Activated effector memory CD4-positive, alpha-beta T cell treated with Interleukin-2 at 50 U/mL for 16 hours (primary cell): ENCODE results near the gene CCDC116.
"Not testable (repeated sequence)": the region's sequence is repeated elsewhere in the genome, so short reads cannot be mapped to it uniquely, and the experiment has no call there.

Experiments
- DNase-seq: peaks from one replicate; pipeline ENCODE4 v3.0.0-alpha.2; 2020

CCDC116 gene

DNA sequence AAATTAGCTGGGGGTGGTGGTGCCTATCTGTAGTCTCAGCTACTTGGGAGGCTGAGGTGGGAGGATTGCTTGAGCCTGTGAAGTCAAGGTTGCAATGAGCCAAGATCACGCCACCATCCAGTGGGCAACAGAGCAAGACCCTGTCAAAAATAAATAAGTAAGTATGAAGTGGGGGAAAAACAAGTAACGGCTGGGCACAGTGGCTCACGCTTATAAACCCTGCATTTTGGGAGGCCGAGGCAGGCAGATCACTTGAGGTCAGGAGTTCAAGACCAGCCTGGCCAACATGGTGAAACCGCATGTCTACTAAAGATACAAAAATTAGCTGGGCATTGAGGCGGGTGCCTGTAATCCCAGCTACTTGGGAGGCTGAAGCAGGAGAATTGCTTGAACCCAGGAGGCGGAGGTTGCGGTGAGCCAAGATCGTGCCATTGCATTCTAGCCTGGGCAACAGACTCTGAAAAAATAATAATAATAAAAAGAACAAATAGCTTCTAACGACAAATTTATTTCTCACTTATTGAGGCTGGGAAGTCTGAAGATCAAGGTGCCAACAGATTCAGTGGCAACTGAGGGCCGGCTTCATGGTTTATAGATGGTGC lies 22.9 kb upstream of the CCDC116 start:
- DNase-seq, result not testable (repeated sequence)

DNA sequence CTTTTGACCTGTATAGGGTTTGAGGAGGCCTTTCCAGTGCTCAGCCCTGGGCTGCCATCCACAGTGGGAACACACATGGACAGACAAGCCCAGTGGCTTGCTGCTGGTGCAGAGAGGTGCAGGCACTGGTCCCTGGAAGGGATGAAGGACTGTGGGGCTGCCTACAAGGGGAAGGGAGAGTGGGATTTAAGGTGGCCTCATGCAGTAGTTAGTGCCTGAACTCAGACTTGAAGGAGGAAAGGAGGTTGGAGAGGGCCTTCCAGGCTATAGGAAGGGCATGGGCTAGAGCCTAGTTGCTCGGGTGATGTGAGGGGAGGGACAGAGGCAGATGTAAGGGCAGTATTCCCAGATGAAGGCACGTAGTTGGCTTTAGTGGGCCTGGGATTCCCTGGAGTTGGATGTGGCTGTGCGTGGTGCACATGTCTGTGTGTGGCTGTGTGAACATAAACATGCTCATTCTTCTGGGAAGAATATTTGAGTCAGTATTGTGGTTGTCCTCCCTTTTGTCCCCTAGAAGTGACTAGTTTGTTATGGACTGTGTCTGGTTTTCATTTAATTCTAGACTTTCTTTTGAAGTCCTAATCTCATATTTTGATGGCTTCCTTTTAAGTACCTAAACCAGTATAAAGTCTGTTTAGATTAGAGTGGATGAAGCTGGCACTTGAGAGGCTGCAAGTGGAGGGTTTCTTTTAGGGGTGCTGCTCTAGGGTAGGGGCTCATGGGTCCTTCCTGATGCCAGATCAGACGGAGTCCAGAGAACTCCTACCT lies 21.2 kb upstream of the CCDC116 start:
- DNase-seq, result no peak

DNA sequence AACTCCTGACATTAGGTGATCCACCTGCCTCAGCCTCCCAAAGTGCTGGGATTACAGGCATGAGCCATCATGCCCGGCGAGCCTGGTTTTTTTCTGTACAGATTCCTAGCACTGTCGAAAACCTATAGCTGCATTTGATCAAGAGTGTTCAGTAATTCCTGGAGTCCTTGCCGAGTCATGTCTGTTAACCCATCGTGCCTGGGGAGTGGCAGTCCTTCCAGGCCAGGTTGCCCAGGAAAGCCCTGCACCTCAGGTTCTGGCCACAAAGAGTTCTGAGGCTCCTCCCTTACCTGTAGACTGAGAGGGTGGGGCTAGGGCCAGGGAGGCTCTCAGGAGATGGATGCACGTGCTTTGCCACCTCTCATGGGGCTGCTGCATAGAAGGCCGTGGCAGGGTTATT lies 19.7 kb upstream of the CCDC116 start:
- DNase-seq, result no peak

DNA sequence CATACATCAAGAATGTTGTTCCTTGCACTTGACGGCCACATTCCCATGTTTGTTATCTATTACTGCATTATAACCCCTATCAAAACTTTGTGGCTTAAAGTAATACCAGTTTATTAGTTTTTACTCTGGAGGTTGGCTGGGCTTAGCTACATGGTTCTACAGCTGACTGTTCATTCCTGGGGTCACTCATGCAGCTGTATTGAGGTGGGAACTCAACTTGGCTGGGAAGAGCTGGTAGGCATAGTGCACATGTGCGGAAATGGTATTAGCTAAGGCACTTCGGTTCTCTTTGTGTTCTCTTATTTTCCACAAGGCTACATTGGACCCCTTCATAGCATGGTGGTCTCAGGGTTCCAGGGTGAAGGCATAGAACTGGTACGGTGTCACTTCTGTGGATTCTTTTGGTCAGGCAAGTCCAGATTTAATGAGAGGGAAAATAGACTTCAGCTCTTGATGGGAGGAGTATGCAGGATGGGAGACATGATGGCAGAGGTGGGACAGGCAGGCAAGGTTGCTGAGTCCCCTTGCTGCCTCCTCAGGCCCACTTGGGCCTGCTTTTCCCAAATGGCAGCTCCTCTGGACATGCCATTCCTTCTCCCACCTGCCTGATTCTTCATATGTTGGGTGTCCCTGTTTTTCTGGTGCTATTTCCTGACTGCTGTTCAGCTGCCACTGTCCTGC lies 18.9 kb upstream of the CCDC116 start:
- no peak for DNase-seq

DNA sequence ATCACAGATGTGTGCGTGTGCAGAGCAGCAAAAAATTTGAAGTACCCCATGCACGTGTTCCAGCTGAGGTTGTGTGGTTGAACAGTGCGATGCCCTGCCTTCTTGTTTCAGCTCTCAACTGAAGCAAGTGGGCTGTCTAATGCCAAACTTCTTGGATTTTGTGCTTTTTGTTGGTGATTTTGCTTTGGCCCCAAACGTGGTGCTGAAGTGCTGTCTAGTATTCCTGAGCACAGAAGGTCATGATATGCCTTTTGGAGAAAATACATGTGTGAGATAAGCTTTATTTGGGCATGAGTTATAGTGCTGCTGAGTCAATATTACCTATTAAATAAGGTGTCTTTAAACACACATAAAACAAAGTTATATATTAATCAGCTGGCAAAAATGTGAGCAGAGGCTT lies 16.8 kb upstream of the CCDC116 start:
- no peak for DNase-seq

DNA sequence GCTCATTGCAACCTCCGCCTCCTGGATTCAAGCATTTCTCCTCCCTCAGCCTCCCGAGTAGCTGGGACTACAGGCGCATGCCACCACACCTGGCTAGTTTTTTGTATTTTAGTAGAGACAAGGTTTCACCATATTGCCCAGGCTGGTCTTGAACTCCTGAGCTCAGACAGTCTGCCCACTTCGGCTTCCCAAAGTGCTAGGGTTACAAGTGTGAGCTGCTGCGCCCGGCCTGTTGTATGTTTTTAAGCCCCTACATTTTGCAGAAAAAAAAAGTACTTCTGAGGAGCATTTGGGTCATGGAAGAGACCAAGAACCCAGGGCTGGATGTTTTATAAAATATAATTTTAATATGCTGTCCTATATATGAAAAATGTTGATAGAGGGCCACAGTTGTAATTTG lies 15.2 kb upstream of the CCDC116 start:
- not testable (repeated sequence) for DNase-seq

DNA sequence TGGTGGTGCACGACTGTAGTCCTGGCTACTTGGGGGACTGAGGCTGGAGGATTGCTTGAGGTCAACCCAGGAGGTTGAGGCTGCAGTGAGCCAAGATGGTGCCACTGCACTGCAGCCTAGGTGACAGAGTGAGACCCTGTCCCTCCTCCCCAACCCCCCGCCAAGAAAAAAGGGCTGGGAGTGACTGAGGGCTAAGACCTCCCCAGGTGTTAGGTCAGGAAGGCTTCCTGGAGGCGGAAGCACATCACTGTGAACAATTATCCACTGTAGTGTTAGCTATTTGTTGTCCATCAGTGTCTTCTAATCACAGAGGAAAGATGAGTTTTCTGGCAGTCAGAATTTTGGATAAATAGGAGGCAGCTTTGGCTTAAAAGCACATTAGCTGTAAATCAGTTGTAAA lies 11.5 kb upstream of the CCDC116 start:
- no peak for DNase-seq

DNA sequence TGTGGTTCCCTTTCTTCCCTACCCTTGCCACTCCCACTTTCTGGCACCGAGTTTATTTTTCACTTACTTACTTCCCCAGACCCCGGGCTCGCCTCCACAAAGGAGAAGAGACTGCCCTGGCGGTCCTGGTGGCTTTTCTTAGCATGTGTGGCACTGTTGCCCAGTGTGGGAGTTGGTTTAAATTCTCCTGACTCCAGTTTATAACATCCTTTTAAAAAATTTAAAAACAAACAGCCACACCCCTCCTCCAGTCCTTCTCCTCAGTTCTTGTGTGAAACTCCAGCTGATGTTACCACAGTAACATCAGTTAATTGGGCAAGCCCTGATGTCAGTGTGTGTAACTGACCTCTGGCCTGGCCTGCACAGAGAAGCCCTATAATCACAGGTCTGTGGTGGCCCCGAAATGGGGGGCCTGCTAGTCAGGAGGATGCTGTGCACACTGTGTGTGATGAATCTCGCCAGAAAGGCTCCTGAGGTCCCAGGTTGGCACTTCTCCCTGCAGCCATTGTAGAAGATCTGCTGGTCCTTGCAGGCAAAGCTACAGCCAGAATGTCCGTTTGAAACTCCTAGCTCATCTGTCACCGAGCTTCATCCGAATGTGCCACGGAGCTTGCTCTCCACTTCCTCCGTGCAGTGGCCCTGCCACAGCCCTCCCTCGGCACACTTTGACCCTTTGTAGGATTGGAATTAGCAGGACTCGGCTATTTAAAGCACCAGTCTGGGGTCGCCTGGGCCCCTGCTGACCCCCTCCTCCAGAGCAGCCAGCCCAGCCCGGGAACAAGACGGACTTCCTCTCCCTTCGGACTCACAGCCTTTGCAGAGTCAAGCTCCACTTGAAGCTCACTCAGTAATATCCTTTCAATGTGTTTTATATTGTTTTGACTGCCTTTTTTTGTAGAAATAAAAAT lies 10.3 kb upstream of the CCDC116 start:
- no peak for DNase-seq

DNA sequence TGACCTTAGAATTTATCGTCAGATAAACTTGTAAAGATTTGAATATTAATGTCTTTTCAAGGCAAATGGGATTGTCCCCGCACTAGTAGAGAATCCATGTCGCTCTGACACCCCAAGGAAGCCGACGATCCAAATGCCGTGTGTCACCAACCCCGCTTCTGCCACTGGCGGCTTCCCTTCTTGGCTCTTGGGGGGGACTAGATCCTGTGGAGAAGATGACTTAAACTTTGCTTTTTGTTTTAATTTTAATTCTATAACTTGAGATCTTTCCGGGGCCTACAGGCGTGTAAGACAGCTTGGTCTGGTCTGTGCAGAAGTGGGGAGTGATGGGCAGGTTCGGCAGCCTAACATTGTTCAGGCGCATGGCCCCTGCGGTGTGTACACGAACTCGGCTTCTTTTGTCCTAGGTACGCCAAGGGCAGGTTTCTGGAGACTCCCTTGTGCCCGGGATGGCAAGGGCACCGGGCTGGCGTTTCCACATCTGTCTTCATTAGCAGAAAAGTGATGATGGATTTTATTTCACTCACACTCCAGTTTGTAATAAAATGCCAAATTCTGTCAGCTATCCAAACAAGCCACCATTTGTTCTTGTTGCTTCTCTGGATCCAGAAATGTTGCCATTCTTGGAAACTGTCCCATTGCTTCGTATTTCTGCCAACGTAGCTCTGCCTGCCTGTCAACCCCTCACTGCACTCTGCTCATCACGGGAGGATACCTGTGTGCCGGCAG lies 9.5 kb upstream of the CCDC116 start:
- no peak for DNase-seq

DNA sequence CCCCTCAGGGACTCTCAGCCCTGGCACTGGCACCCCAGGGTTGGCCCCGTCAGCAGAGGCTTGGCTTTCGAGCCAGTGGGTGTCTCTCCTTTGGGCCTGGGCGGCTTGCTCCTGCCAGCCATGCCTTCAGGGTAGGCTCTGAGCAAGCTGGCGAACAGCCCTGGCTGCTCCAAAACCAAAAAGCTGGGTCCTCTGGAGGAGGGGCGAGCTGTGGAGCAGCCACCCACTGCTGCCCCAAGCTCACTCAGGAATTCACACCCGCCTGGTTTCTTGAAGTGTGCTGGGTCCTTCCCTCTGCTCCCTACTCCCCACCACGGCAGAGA lies 9.0 kb upstream of the CCDC116 start:
- no peak for DNase-seq

DNA sequence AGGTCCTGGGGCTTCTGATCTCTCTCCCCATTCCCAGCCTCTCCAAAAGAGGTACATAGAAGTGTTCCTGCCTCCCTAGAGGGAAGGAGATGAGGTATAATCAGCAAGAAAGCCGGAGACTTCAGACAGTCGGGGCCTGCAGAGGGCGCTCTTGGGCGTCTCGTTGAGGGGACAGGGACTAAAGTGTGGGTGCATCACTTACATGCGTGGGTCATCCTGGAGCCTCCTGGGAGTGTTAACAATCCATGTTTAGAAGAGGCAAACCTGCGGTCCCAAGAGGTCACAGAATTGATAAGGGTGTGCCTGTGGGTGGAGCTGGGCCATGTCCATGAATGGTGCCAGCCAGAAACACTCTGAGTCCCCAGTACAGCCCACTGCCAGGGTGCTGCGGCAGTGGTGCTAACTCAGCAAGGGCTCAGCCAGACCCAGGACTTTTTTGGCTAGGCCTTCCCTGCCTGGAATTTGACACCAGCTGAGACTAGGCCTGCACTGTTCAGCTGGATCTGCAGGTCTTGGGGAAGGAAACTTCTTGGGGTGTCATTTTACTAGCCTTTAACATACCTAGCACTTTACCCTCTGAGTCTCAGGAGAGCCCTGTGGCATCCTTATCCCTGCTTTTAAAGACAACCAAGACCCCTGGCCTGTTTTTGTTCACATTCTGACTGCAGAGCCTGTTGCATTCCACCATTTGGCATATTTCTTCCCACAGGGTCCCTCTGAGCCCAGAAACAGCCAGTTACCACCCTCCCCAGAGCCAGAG lies 8.3 kb upstream of the CCDC116 start:
- DNase-seq, result no peak

DNA sequence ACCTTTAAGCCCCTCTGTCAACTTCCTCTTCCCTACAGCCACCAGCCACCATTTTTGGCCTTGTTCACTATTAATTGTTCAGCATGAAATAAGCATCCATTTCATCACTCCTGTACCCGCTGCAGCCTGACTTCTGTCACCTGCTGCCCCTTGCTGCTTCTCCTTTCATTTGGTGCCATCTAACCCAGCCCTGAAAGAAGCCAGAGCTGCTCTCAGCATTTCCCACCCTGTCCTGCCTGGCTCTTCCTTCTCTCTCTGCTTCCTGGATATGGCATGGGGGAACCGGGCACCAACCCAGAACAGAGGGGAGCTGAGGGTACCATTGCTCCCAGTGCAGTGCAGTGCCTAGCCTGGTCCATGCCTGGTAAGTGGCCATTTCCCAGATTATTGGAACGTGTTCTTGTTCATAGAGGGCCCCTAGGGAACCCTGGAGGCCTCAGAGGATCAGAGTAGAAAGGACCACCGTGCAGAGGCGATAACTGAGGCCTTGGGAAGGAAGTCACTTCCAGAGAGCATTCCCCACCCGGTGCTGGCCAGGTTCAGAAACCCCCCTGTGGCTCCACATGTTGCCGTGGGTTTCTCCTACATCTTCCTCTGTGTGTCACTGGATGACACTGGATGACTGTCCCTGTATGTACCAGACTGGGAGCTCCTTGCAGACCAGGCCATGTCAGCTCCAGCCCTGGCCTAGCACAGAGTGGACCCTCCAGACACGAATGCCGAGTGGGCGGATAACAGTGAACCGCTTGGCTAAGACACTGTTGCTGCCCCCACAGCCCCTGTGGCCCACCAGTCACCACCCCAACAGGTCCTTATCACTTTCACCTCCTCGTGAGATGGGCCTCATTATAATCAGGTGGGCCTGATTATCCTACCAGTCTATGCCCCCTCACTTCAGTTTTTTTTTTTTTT lies 7.4 kb upstream of the CCDC116 start:
- DNase-seq, result no peak

DNA sequence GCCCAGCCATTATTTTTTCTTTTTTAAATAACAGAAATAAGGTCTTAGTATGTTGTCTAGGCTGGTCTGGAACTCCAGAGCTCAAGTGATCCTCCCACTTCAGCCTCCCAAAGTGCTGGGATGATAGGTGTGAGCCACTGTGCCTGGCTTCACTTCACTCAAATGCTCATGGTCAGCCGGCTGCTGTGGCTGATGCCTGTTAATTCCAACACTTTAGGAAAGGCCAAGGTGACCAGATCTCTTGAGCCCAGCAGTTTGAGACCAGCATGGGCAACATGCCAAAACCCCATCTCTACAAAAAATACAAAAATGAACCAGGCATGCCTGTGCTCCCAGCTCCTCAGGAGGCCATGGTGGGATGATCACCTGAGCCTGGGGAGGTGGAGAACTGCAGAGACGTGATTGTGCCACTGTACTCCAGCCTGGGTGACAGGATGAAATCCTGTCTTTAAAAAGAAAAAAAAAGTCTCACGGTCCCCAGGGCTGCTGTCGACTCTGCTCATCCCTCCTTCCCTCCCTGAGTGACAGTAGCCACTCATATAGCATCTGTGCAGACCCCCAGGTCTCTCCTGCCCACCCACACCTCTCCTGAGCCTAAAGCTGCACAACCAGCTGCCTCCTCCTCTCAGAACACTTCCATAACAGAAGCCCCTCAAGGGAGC lies 6.4 kb upstream of the CCDC116 start:
- DNase-seq, result no peak

DNA sequence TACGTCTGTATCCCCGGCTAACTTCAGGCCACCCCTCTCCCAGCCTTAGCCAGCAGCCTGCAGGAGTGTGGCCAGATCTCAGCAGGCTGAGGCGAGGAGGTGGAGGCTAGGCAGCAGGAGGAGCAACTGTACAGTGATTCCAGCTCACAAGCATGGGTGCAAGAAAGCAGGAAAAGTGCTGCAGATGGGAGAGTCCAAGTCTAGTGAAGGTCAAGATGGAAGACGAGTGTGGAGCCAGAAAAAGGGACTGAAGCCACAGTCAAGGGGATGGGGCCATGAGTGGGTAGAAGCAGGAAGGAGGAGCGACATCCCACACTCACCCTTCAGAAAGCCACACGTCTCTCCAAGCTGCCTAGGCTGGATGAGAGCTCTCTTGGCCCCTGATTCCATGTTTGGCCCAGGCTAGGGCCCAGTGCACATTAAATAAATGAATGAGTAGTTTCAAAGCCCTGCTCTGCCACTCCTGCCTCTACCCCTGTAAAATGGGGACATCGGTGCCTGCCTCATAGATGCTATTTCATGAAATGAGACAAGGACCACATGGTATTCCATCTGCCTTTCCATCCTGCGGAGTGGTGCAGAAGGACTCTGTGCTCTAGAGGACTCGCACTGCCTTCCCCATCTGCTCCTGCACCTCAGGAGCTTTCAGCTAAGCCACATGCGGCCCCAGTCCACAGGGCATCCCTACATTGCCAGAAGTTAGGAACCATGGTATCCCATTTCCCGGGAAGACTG lies 5.7 kb upstream of the CCDC116 start:
- no peak for DNase-seq

DNA sequence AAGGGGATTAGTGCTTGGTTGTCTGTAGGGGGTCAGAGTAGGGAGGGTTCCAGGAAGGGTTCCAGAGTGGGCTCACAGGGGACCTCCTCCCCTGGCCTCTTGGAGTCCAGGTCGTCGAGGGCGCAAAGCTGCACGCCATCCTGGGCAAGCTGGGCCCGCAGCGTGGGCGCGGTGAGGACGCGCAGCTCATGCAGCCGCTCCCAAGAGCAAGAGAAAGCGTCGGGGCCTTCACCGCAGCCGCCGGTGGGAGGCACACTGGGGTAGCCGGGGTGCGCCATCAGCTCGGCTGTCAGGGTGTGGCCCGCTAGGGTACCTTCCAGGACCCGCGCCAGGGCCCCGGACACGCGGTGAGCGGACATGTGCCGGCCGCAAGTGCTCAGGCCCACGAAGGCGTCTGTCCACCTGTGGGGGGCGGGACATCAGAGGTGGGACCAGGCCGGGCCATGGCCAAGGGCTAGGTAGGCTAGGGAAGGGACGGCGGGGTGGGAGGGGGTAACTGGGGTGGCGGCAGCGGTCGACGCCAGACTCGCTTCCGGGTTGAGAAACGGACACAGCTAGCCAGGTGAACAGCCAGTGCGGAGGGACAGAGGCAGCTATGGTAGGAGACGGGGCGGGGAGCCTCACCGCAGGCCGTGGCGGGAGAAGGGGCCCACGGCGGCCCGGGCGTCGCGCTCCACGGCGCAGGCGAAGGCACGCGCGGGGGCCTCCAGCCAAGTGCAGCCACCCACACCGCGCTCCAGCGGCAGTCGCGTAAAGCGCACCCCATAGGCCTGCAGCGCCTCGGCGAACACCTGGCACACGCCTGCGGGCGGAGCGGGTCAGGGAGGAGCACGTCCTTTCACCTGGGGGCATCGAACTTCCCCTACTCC lies 3.9 kb upstream of the CCDC116 start:
- DNase-seq, result no peak

DNA sequence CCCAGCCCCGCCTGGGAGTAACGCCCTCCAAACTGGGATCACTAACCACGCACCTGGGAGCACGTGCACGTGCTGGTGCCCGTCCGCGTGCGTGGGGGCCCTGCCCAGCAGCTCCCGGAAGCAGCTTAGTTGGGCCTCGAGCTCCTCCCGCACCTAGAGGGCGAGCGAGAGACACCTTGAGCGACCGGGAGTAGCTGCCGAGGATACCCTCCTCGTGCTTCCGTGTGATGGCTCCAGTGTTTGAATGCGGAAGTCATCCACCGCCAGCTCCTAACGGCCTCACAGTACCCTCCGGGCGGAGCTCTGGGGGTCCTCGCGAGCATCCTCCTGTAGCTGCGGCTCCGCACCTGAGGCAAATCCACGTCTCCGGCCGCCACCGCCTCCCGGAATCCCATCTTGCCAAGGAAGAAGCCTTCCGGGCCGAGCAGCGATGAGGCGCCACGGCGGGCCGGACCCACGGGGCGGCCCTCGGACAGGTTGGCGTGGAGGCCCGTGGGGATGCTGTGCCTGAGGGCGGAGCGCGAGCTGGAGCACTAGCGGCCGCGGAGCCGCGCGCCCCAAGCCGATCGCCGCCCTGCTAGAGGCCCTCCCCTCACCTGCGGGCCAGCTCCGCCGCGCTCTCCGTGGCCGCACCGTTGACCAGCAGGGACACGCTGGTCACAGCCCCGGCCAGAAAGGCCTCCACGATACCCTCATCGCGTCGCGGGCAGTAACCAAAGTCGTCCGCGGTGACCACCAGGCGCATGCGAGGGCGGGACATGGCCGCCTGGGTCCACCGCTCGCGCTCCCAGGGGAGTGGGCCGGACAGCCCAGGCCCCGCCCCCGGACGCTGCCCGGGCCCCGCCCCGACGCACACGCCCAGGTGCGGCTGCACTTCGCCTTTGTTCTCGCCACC lies 3.1 kb upstream of the CCDC116 start, which contains the start of gene YDJC:
TSS of gene YDJC (minus strand) at position 768 of the 895 bp plus-strand sequence. CDS start at position 760, 8 bp downstream.
- peak; percentile 91 for DNase-seq

DNA sequence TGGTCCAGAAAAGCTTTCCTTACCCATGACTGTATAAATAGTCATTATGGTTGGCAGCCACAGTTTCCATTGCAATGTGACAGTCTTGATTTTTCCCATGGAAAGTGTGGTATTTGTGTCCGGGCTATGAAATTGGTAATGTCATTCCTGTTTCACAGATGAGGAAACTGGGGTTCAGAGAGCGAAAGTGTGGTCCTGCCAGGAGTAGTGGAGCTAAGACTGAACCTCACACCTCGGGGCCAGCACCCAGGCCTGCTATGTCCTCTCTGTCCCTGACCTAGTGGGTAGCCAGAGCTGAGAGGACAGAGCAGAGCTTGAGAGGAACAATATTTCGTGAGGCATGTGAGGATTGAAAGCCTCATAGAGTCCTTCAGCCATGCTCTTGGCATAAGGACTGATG lies 1.5 kb upstream of the CCDC116 start:
- no peak for DNase-seq
